ENCODE results near the gene SMYD3. TPM values are rescaled to one million over a fixed set of nuclear protein-coding genes. Genes with fewer than 3 reads are reported as not detected.

The SMYD3 gene
- total and polyA plus RNA-seq, 2 of the 4 experiments (the other 2 are of a cell fraction), result 26.5 to 37.6 TPM

DNA sequence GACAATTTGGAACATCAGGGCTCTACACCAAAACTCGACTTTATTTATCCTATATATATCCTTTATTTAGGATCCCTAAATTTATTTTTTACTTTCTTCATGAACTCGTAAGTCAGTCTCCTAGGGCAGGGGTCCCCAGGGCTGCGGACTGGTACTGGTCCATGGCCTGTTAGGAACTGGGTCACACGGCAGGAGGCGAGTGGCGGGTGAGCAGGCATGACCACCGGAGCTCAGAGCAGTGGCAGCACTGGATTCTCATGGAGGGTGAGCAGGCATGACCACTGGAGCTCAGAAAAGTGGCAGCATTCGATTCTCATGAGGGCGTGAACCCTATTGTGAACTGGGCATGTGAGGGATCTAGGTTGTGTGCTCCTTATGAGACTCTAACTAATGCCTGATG, 427.0 kb downstream of the SMYD3 start:
- 0 out of 2 replicates have a peak, but pooled peaks cover 2% of the 10 kb centered on the region for H3K36me3 ChIP-seq (ENCODE audit: control insufficient read depth, insufficient read depth, low read length)
- H3K14ac ChIP-seq (replicated peaks; ENCODE audit: low read depth, low read length), result no peak overlapping the region
- H3K27ac ChIP-seq (ENCODE audit: insufficient read depth, low read length), result no peak overlapping the region
- no peak overlapping the region for H2BK5ac ChIP-seq (ENCODE audit: low read depth, low read length, poor library complexity, severe bottlenecking)
- DNase-seq, result no peak
- H2BK120ac ChIP-seq (ENCODE audit: low read depth, low read length), result no peak overlapping the region
- H4K91ac ChIP-seq (ENCODE audit: insufficient read depth, low read depth, low read length), result no peak overlapping the region
- H3K9me1 ChIP-seq (ENCODE audit: insufficient read depth, low read length), result no peaks in the 10 kb centered on the region
- no peak overlapping the region for H2AFZ ChIP-seq (replicated peaks; ENCODE audit: low read length, poor library complexity)
- CTCF ChIA-PET, result no interaction called here
- no peak overlapping the region for H2BK20ac ChIP-seq (ENCODE audit: low read depth, low read length)
- no peaks in the 10 kb centered on the region for H4K20me1 ChIP-seq (ENCODE audit: insufficient read depth, low read length)
- H3K4me3 ChIP-seq (ENCODE audit: insufficient read depth, low read depth, low read length), result no peak overlapping the region
- no TSS peak for BruUV-seq (replicated peaks)
- H4K5ac ChIP-seq (ENCODE audit: low read depth, low read length), result no peak overlapping the region
- no peak overlapping the region for H3K23ac ChIP-seq (ENCODE audit: low read depth, low read length)
- intact Hi-C loops (cut with micrococcal nuclease), result no loop called here
- H2BK15ac ChIP-seq (ENCODE audit: low read depth, low read length), result no peak overlapping the region
- no peak overlapping the region for H3K9ac ChIP-seq (ENCODE audit: low read depth, low read length)
- POLR2A ChIA-PET (ENCODE audit: unreplicated experiment), result no interaction called here
- H3K79me1 ChIP-seq (ENCODE audit: low read depth in 1 of 2, low read length in 2 of 2), result no peaks in the 10 kb centered on the region; a peak in 1 of 4 replicates
- ATAC-seq (ENCODE audit: low read depth), result no peak
- no peak overlapping the region for H3K4ac ChIP-seq (ENCODE audit: low read depth, low read length)
- TF ChIP-seq NFE2L2 (IDR thresholded peaks at IDR 0.05; ENCODE audit: low read depth, low read length) (no peak), BHLHE40 (IDR thresholded peaks at IDR 0.05; ENCODE audit: low read depth, low read length) (no peak), SMC3 (IDR thresholded peaks at IDR 0.05; ENCODE audit: low read depth, low read length) (no peak), POLR2A (IDR thresholded peaks at IDR 0.05; ENCODE audit: low read depth, low read length) (no peak), RCOR1 (IDR thresholded peaks at IDR 0.05; ENCODE audit: insufficient replicate concordance, low read length) (no peak), MXI1 (IDR thresholded peaks at IDR 0.05; ENCODE audit: borderline replicate concordance, low read depth, low read length) (no peak)
- TF ChIP-seq, protein P1, sequence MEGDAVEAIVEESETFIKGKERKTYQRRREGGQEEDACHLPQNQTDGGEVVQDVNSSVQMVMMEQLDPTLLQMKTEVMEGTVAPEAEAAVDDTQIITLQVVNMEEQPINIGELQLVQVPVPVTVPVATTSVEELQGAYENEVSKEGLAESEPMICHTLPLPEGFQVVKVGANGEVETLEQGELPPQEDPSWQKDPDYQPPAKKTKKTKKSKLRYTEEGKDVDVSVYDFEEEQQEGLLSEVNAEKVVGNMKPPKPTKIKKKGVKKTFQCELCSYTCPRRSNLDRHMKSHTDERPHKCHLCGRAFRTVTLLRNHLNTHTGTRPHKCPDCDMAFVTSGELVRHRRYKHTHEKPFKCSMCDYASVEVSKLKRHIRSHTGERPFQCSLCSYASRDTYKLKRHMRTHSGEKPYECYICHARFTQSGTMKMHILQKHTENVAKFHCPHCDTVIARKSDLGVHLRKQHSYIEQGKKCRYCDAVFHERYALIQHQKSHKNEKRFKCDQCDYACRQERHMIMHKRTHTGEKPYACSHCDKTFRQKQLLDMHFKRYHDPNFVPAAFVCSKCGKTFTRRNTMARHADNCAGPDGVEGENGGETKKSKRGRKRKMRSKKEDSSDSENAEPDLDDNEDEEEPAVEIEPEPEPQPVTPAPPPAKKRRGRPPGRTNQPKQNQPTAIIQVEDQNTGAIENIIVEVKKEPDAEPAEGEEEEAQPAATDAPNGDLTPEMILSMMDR (conservative IDR thresholded peaks at IDR 0.05; ENCODE audit: low read depth, low read length), result no peak
- TF ChIP-seq, protein P2, sequence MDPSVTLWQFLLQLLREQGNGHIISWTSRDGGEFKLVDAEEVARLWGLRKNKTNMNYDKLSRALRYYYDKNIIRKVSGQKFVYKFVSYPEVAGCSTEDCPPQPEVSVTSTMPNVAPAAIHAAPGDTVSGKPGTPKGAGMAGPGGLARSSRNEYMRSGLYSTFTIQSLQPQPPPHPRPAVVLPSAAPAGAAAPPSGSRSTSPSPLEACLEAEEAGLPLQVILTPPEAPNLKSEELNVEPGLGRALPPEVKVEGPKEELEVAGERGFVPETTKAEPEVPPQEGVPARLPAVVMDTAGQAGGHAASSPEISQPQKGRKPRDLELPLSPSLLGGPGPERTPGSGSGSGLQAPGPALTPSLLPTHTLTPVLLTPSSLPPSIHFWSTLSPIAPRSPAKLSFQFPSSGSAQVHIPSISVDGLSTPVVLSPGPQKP (IDR thresholded peaks at IDR 0.05; ENCODE audit: borderline replicate concordance, low read depth, low read length), result no peak
- H3K4me1 ChIP-seq (ENCODE audit: control insufficient read depth, insufficient read depth, low read length), result no peaks in the 10 kb centered on the region
- no peak overlapping the region for H4K8ac ChIP-seq (ENCODE audit: low read depth in 2 of 2, low read length in 2 of 2)
- in situ Hi-C loops (cut with MboI; ENCODE audit: low sequenced_read_pairs), result no loop called here
- H2AK9ac ChIP-seq (replicated peaks; ENCODE audit: low read depth, low read length, poor library complexity), result no peak overlapping the region
- H3K4me2 ChIP-seq (ENCODE audit: low read depth, low read length), result no peak overlapping the region
- no peak overlapping the region for H2AK5ac ChIP-seq (ENCODE audit: low read depth, low read length)
- H3K27me3 ChIP-seq (ENCODE audit: control insufficient read depth, insufficient read depth, low read length), result no peaks in the 10 kb centered on the region
- H3K18ac ChIP-seq (ENCODE audit: low read depth, low read length), result no peak overlapping the region
- peaks cover 3% of the 10 kb centered on the region; the same call in 1 of the 2 replicates for H3K9me3 ChIP-seq (ENCODE audit: control insufficient read depth, insufficient read depth, low read length)
- no peak overlapping the region for H3K56ac ChIP-seq (ENCODE audit: extremely low read depth, insufficient read depth, low read length)
- dilution Hi-C loops (cut with HindIII; ENCODE audit: low sequenced_read_pairs, unreplicated experiment), result no loop called here
- 100% methylated on average over 4 of the region's 9 CpGs; no CpG with 5 or more reads in 1 of the 2 experiments for WGBS, 2 experiments (ENCODE audit: extremely low coverage in 2 of 2, insufficient read length in 1 of 2)
